Endodermal cell (in vitro differentiated cells): ENCODE measurements around the gene MYO5B. TPM values are rescaled to one million over a fixed set of nuclear protein-coding genes. Genes with fewer than 3 reads are reported as not detected.

Source experiments
- DNase-seq: peaks from one replicate; pipeline ENCODE4 v3.0.0-alpha.2; 2017
- H3K27ac ChIP-seq: 2 replicates; pipeline ENCODE4 v1.5.1; 2013; ENCODE audit warnings: mild to moderate bottlenecking, low read depth, low read length, moderate library complexity
- H3K27me3 ChIP-seq: 2 replicates; pipeline ENCODE4 v1.6.1; 2013; ENCODE audit warnings: mild to moderate bottlenecking, low read length, moderate library complexity; ENCODE audit not compliant: insufficient read depth, control insufficient read depth, poor library complexity, severe bottlenecking
- H3K36me3 ChIP-seq: 2 replicates; pipeline ENCODE4 v1.7.0; 2013; ENCODE audit warnings: mild to moderate bottlenecking, low read length, moderate library complexity; ENCODE audit not compliant: control insufficient read depth, insufficient read depth
- H3K4me1 ChIP-seq: one replicate; pipeline ENCODE4 v1.7.0; 2013; ENCODE audit warnings: low read length; ENCODE audit not compliant: control insufficient read depth, insufficient read depth
- H3K4me3 ChIP-seq: 2 replicates; pipeline ENCODE4 v1.5.1; 2013; ENCODE audit warnings: mild to moderate bottlenecking, low read length, moderate library complexity
- H3K9ac ChIP-seq: 2 replicates; pipeline ENCODE4 v1.6.1; 2013; ENCODE audit warnings: mild to moderate bottlenecking, low read length, moderate library complexity; ENCODE audit not compliant: poor library complexity, severe bottlenecking; ENCODE audit errors: extremely low read depth
- H3K9me3 ChIP-seq: 2 replicates; pipeline ENCODE4 v1.6.1; 2013; ENCODE audit warnings: mild to moderate bottlenecking, low read length, moderate library complexity; ENCODE audit not compliant: control insufficient read depth
- H3K27ac Mint-ChIP-seq: 2 replicates; pipeline ENCODE4 v1.8.0; 2020; ENCODE audit warnings: mixed read lengths
- H3K27me3 Mint-ChIP-seq: 2 replicates; pipeline ENCODE4 v1.8.0; 2021; ENCODE audit warnings: mild to moderate bottlenecking, mixed read lengths; ENCODE audit not compliant: insufficient read depth
- H3K36me3 Mint-ChIP-seq: 2 replicates; pipeline ENCODE4 v1.8.0; 2020; ENCODE audit warnings: low read depth, mixed read lengths
- H3K4me1 Mint-ChIP-seq: 2 replicates; pipeline ENCODE4 v1.8.0; 2020; ENCODE audit warnings: mixed read lengths
- H3K4me3 Mint-ChIP-seq: 2 replicates; pipeline ENCODE4 v1.8.0; 2020; ENCODE audit warnings: mild to moderate bottlenecking, moderate library complexity, mixed read lengths
- H3K9me3 Mint-ChIP-seq: 2 replicates; pipeline ENCODE4 v1.8.0; 2020; ENCODE audit warnings: mild to moderate bottlenecking, mixed read lengths
- CTCF ChIP-seq: fragments of 200-600 bp; sonication (generic); conservative IDR thresholded peaks from 2 replicates; pipeline ENCODE4 v1.5.0; 2021; ENCODE audit warnings: antibody characterized with exemption, mild to moderate bottlenecking
- WGBS, 2 experiments: methylation state at CpG; one replicate each; pipeline versions ENCODE4 v1.1.5 to v1.1.7; 2013; ENCODE audit warnings: missing lambda C conversion rate in 2 of 2, mixed read lengths in 1 of 2; ENCODE audit not compliant: insufficient coverage in 1 of 2, insufficient read length in 1 of 2; 5-methylcytosine and 5-hydroxymethylcytosine counted together
- total RNA-seq, 2 donors: library from RNA; stranded (reverse); fragmentation: NEBNext Ultra II Directional in 1 of 2; extraction: Animal tissue kit (Norgen Biotek cat#: 25700) in 1 of 2; gene quantifications; 2 replicates in 1 of 2; 3 replicates in 1 of 2; pipeline ENCODE4 v1.2.1, GENCODE V29; 2021

The MYO5B gene
- total RNA-seq, 2 donors from 2014 or later = 12.2 to 16.8 TPM

- TF ChIP-seq CTCF = no peak
- H3K36me3 Mint-ChIP-seq = no peaks in the 10 kb centered on the region
- H3K4me1 Mint-ChIP-seq = peaks cover 12% of the 10 kb centered on the region
- H3K4me1 ChIP-seq = peaks cover 6% of the 10 kb centered on the region
- H3K9ac ChIP-seq = no peak overlapping the region
- no peak overlapping the region for H3K27ac ChIP-seq
- WGBS, 2 experiments = 1 to 2% methylated on average over 25 to 68 of the region's 68 CpGs
- H3K27me3 Mint-ChIP-seq = peaks cover 85% of the 10 kb centered on the region
- no peaks in the 10 kb centered on the region for H3K9me3 Mint-ChIP-seq
- peak overlapping the region; percentile 78 for H3K4me3 ChIP-seq
- H3K36me3 ChIP-seq = no peaks in the 10 kb centered on the region
- no peak overlapping the region for H3K27ac Mint-ChIP-seq
- DNase-seq = peak; percentile 64
- H3K27me3 ChIP-seq = peaks cover 82% of the 10 kb centered on the region
- peak overlapping the region; percentile 64 for H3K4me3 Mint-ChIP-seq
- no peaks in the 10 kb centered on the region for H3K9me3 ChIP-seq
Observed at GRCh38 chr18:50193796-50194630, 934 bp downstream of the MYO5B start.

GRCh38 chr18:50192995-50193795 lies 1.8 kb downstream of the MYO5B start:
- Mint-ChIP-seq H3K27me3 (peaks cover 84% of the 10 kb centered on the region), H3K36me3 (no peaks in the 10 kb centered on the region), H3K9me3 (no peaks in the 10 kb centered on the region), H3K4me1 (peaks cover 12% of the 10 kb centered on the region), H3K27ac (no peak overlapping the region), H3K4me3 (peak overlapping the region; percentile 64)
- Histone ChIP-seq H3K4me3 (peak overlapping the region; percentile 78), H3K9ac (no peak overlapping the region), H3K36me3 (no peaks in the 10 kb centered on the region), H3K27me3 (peaks cover 85% of the 10 kb centered on the region), H3K4me1 (peaks cover 6% of the 10 kb centered on the region), H3K27ac (no peak overlapping the region), H3K9me3 (no peaks in the 10 kb centered on the region)
- TF ChIP-seq CTCF = no peak
- 18 to 24% methylated on average over 16 to 31 of the region's 31 CpGs for WGBS, 2 experiments
- peak; percentile 63 for DNase-seq

DNA sequence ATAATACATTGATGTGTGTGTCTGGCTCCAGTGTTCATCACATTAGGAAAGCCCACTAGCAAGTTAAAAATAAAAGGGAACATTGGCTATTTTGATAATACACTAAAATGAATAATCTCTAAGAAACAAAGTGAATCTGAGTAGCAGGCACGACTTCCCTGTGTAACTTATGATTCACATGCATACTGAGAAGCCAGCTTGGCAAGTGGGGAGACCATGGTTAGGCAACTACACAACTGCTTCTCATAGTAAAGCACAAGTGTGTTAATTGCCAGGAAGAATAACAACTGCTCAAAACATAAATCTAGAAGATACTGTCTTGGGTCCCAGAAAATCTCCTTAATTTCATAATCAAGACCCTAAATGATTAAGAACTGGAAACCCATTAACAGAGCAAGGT lies 4.0 kb downstream of the MYO5B start:
- H3K9me3 ChIP-seq = no peaks in the 10 kb centered on the region

More for the DNA sequence above, 4.0 kb downstream of the MYO5B start:
- Histone ChIP-seq H3K4me3 (no peak overlapping the region), H3K36me3 (no peaks in the 10 kb centered on the region), H3K4me1 (peaks cover 6% of the 10 kb centered on the region), H3K27ac (no peak overlapping the region), H3K27me3 (peaks cover 76% of the 10 kb centered on the region), H3K9ac (no peak overlapping the region)
- DNase-seq = no peak
- no peak overlapping the region for H3K4me3 Mint-ChIP-seq
- WGBS, 2 experiments = 82 to 85% methylated on average over 1 of the region's 1 CpG
- H3K9me3 Mint-ChIP-seq = no peaks in the 10 kb centered on the region
- H3K27ac Mint-ChIP-seq = no peak overlapping the region
- peaks cover 12% of the 10 kb centered on the region for H3K4me1 Mint-ChIP-seq
- H3K27me3 Mint-ChIP-seq = peaks cover 73% of the 10 kb centered on the region
- no peak for TF ChIP-seq CTCF
- H3K36me3 Mint-ChIP-seq = no peaks in the 10 kb centered on the region
